GM23248 (cell line): Measurements from ENCODE around the gene IGFN1. TPM values are rescaled to one million over a fixed set of nuclear protein-coding genes. Genes with fewer than 3 reads are reported as not detected.

Experiments used
- DNase-seq: peaks from one replicate; pipeline ENCODE4 v3.0.0-alpha.2; 2015
- H2AFZ ChIP-seq: fragments of 200-600 bp; sonication (generic); 2 replicates; pipeline ENCODE4 v1.6.1; 2016; ENCODE audit warnings: antibody characterized with exemption
- H3F3A ChIP-seq: fragments of 200-600 bp; sonication (generic); 2 replicates; pipeline ENCODE4 v1.6.1; 2016; ENCODE audit warnings: mild to moderate bottlenecking, antibody characterized with exemption, mixed run types; ENCODE audit not compliant: insufficient read depth
- H3K27ac ChIP-seq: fragments of 200-600 bp; sonication (generic); 2 replicates; pipeline ENCODE4 v1.5.1; 2016; ENCODE audit warnings: mild to moderate bottlenecking
- H3K27me3 ChIP-seq: fragments of 200-600 bp; sonication (generic); replicated peaks from 2 replicates; pipeline ENCODE4 v1.6.1; 2016; ENCODE audit warnings: mild to moderate bottlenecking; ENCODE audit not compliant: insufficient read depth
- H3K36me3 ChIP-seq: fragments of 200-600 bp; sonication (generic); 2 replicates; pipeline ENCODE4 v1.6.1; 2016; ENCODE audit warnings: low read depth, mild to moderate bottlenecking
- H3K4me1 ChIP-seq: fragments of 200-600 bp; sonication (generic); 2 replicates; pipeline ENCODE4 v1.6.1; 2016; ENCODE audit warnings: mild to moderate bottlenecking; ENCODE audit not compliant: insufficient read depth
- H3K4me2 ChIP-seq: fragments of 200-600 bp; sonication (generic); one replicate; pipeline ENCODE4 v1.6.1; 2016; ENCODE audit warnings: mild to moderate bottlenecking; ENCODE audit not compliant: unreplicated experiment
- H3K4me3 ChIP-seq: fragments of 200-600 bp; sonication (generic); 2 replicates; pipeline ENCODE4 v1.5.1; 2016; ENCODE audit warnings: mild to moderate bottlenecking
- H3K79me2 ChIP-seq: fragments of 200-600 bp; sonication (generic); 2 replicates; pipeline ENCODE4 v1.6.1; 2016; ENCODE audit warnings: mild to moderate bottlenecking; ENCODE audit not compliant: insufficient read depth
- H3K9ac ChIP-seq: fragments of 200-600 bp; sonication (generic); 2 replicates; pipeline ENCODE4 v1.6.1; 2016; ENCODE audit warnings: mild to moderate bottlenecking
- H3K9me2 ChIP-seq: fragments of 200-600 bp; sonication (generic); 2 replicates; pipeline ENCODE4 v1.6.1; 2016; ENCODE audit warnings: mixed run types, mild to moderate bottlenecking, moderate library complexity; ENCODE audit not compliant: insufficient read depth
- H3K9me3 ChIP-seq: fragments of 200-600 bp; sonication (generic); one replicate; pipeline ENCODE4 v1.6.1; 2017; ENCODE audit warnings: low read depth
- H4K20me1 ChIP-seq: fragments of 200-600 bp; sonication (generic); 2 replicates; pipeline ENCODE4 v1.6.0; 2016; ENCODE audit not compliant: insufficient read depth
- EZH2 ChIP-seq: fragments of 200-600 bp; sonication (generic); IDR thresholded peaks from 2 replicates; pipeline ENCODE4 v1.6.1; 2018; ENCODE audit warnings: antibody characterized with exemption, mild to moderate bottlenecking; ENCODE audit not compliant: insufficient read depth, poor library complexity, severe bottlenecking
- EZH2phosphoT487 ChIP-seq: fragments of 200-600 bp; sonication (generic); IDR thresholded peaks from 2 replicates; pipeline ENCODE4 v1.6.1; 2018; ENCODE audit warnings: antibody characterized with exemption, moderate library complexity, mild to moderate bottlenecking, low read depth; ENCODE audit not compliant: insufficient read depth
- WGBS, 2 experiments: methylation state at CpG; one replicate each; pipeline ENCODE4 v1.1.6; 2015 to 2017; ENCODE audit warnings: low lambda C conversion rate in 2 of 2, low coverage in 1 of 2; ENCODE audit errors: missing lambda C conversion rate in 2 of 2; 5-methylcytosine and 5-hydroxymethylcytosine counted together
- in situ Hi-C: fragments of 300-500 bp; cut with MboI; formaldehyde crosslinking; loops from 2 replicates; pipeline ENCODE4 v1.15.0; 2020
- polyA plus RNA-seq: library from polyadenylated mRNA; unstranded; fragments of >200 nt; fragmentation: Nextera tagmentation; extraction: Ambion mirVana; gene quantifications from 2 replicates; pipeline ENCODE4 v1.2.1, GENCODE V29; 2016
- total RNA-seq: library from RNA; depleted of rRNA; stranded (reverse); fragments of >200 nt; shearing (Covaris generic); gene quantifications from 2 replicates; pipeline ENCODE4 v1.2.3, GENCODE V29; 2014

Gene IGFN1
- total and polyA plus RNA-seq, 2 experiments from 2014 or later = not detected

- Histone ChIP-seq H3K79me2 (no peaks in the 10 kb centered on the region), H3K27me3 (peaks cover 17% of the 10 kb centered on the region), H3K9me2 (no peaks in the 10 kb centered on the region), H3K9ac (no peak overlapping the region), H3K36me3 (no peaks in the 10 kb centered on the region), H3K9me3 (no peaks in the 10 kb centered on the region), H2AFZ (no peak overlapping the region), H4K20me1 (no peaks in the 10 kb centered on the region), H3K4me3 (no peak overlapping the region), H3K27ac (no peak overlapping the region), H3K4me2 (no peak overlapping the region), H3F3A (no peaks in the 10 kb centered on the region), H3K4me1 (no peaks in the 10 kb centered on the region)
- TF ChIP-seq EZH2 (no peak), EZH2phosphoT487 (no peak)
- DNase-seq = no peak
- in situ Hi-C loops = no loop called here
- 90 to 96% methylated on average over 2 of the region's 2 CpGs for WGBS, 2 experiments
Observed at GRCh38 chr1:201208236-201208635, 17.6 kb downstream of the IGFN1 start.

DNA sequence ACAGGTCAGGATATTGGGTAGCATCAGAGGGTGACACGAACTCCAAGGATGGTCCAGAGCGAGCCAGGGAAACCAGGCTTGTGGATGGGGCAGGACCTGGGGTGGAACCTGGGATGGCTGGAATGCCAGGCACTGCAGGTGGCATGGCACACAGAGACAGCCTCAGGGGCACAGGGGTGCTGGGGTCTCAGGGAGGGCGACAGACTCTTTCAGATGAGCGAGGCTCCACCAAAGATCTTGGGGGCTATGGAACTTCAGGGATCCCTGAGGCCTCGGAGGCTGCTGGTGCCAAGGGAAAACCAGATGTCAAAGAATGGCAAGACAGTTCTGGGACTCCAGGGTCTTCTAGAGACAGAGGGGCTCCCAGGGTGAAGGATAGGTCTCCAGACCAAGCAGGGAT, 21.4 kb downstream of the IGFN1 start:
- Histone ChIP-seq H3K4me3 (no peak overlapping the region), H3K27me3 (peaks cover 11% of the 10 kb centered on the region), H3K79me2 (no peaks in the 10 kb centered on the region), H3K4me2 (no peak overlapping the region), H2AFZ (no peak overlapping the region), H3K4me1 (no peaks in the 10 kb centered on the region), H3K9me2 (no peaks in the 10 kb centered on the region), H3K9me3 (no peaks in the 10 kb centered on the region), H3K27ac (no peak overlapping the region), H3F3A (no peaks in the 10 kb centered on the region), H3K36me3 (no peaks in the 10 kb centered on the region), H3K9ac (no peak overlapping the region), H4K20me1 (no peaks in the 10 kb centered on the region)
- DNase-seq = no peak
- 67 to 74% methylated on average over 5 of the region's 5 CpGs for WGBS, 2 experiments
- in situ Hi-C loops = no loop called here
- TF ChIP-seq EZH2 (no peak), EZH2phosphoT487 (no peak)

DNA sequence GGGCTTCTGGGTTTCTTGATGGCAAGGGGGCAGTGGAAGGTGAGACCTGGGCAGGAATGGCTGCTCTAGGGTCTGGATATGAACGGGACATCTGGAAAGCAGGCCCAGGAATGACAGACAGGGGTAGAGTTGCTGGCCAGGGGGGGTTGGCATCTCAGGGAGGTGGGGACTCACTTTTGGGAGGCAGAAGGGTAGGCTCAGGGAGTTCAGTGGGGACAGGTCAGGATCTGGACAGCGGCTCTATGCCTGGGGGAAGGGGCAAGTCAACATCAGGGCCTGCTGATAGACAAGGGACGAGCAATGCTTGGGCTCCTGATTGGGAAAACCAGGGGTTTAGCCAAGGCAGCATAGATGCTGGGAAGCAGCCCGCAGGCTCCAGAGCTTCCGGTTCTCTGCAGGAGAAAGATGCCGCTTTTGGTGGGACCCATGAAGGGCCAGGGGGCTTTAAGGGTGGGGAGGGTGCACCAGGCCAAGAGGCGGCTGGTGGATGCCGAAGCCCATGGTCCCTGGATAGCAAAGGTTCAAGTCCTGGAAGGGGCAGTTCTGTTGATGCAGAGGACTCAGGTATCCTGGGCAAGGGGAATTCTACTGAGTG, 21.9 kb downstream of the IGFN1 start:
- in situ Hi-C loops = no loop called here
- H2AFZ ChIP-seq = no peak overlapping the region

DNA sequence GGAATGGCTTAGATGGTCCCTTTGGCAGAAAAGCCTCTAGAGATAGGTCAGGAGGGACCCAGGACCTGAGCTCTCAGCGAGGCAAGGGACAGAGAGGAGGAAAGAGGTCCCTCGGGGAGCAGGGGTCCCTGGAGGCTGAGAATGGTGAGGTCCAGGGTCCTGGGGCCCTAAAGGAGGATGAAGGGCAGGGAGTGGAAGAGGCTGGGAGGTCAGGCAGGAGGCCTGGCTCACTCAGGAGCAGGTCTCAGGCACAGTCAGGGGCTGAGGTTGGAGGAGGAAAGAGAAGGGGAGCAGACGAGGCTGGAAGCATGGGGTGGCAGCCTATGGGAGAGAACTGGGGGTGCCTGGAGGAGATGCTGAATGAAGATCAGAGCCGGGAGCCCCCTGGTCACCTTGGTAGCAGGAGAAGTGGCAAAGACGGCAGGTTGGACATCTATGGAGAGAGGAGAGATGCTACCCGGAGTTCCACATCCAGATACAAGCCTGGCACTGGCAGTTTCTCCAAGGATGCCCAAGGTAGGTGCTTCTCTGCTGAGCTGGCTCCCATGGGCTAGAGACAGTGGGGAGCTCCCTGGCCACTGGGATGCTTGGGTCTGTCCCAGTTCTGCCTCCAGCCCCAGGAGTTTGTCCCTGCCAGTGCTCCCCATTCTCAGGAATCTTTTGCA, 22.6 kb downstream of the IGFN1 start:
- Histone ChIP-seq H3F3A (no peaks in the 10 kb centered on the region), H4K20me1 (no peaks in the 10 kb centered on the region), H3K79me2 (no peaks in the 10 kb centered on the region), H3K27ac (no peak overlapping the region), H3K4me2 (no peak overlapping the region), H3K36me3 (no peaks in the 10 kb centered on the region), H3K9me3 (no peaks in the 10 kb centered on the region), H3K9me2 (no peaks in the 10 kb centered on the region), H3K4me3 (no peak overlapping the region), H2AFZ (no peak overlapping the region), H3K9ac (no peak overlapping the region), H3K4me1 (no peaks in the 10 kb centered on the region), H3K27me3 (peaks cover 11% of the 10 kb centered on the region)
- 75 to 82% methylated on average over 6 of the region's 6 CpGs for WGBS, 2 experiments
- DNase-seq = no peak
- in situ Hi-C loops = no loop called here
- no peak for TF ChIP-seq EZH2phosphoT487
- no peak for TF ChIP-seq EZH2

More for the DNA sequence above, 21.9 kb downstream of the IGFN1 start:
- Histone ChIP-seq H3F3A (no peaks in the 10 kb centered on the region), H3K4me1 (no peaks in the 10 kb centered on the region), H3K27me3 (peaks cover 11% of the 10 kb centered on the region), H3K9me2 (no peaks in the 10 kb centered on the region), H3K9ac (no peak overlapping the region), H3K79me2 (no peaks in the 10 kb centered on the region), H3K9me3 (no peaks in the 10 kb centered on the region), H4K20me1 (no peaks in the 10 kb centered on the region), H3K36me3 (no peaks in the 10 kb centered on the region), H3K4me2 (no peak overlapping the region), H3K27ac (no peak overlapping the region), H3K4me3 (no peak overlapping the region)
- TF ChIP-seq EZH2 (no peak), EZH2phosphoT487 (no peak)
- WGBS, 2 experiments = 73 to 83% methylated on average over 8 of the region's 8 CpGs
- no peak for DNase-seq

DNA sequence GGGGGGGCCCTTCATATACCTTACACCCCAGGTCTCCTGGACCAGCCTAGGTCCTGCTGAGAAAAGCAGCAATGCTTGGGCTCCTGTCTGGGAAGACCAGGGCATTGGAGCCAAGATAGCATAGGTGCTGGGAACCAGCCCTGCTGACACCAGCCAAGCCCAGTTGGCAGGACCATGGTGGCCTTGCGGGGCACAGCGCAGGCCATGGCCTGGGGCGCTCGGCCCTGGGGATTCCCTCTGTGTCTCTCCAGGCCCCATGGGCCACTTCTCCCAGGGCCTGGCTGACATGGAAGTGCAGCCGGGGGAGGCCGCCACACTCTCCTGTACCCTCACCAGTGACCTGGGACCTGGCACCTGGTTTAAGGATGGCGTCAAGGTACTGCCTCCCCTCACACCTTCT, 23.3 kb downstream of the IGFN1 start:
- TF ChIP-seq EZH2phosphoT487 (no peak), EZH2 (no peak)
- 78 to 82% methylated on average over 7 of the region's 7 CpGs for WGBS, 2 experiments

More for the DNA sequence above, 23.3 kb downstream of the IGFN1 start:
- no peaks in the 10 kb centered on the region for H3K9me3 ChIP-seq
- H2AFZ ChIP-seq = no peak overlapping the region
- H3F3A ChIP-seq = no peaks in the 10 kb centered on the region
- in situ Hi-C loops = no loop called here
- no peaks in the 10 kb centered on the region for H3K79me2 ChIP-seq
- no peaks in the 10 kb centered on the region for H3K36me3 ChIP-seq
- H3K27me3 ChIP-seq = peaks cover 11% of the 10 kb centered on the region
- no peak overlapping the region for H3K4me3 ChIP-seq
- no peaks in the 10 kb centered on the region for H4K20me1 ChIP-seq
- H3K27ac ChIP-seq = no peak overlapping the region
- no peak for DNase-seq
- no peak overlapping the region for H3K9ac ChIP-seq
- no peaks in the 10 kb centered on the region for H3K9me2 ChIP-seq
- H3K4me1 ChIP-seq = no peaks in the 10 kb centered on the region
- H3K4me2 ChIP-seq = no peak overlapping the region
